HL-60/S4 treated with phorbol 12-myristate 13-acetate at 8.2 ng/mL for 4 days and 3 days (cell line): ENCODE data around the gene LNP1.
"Not testable (repeated sequence)": the region's sequence is repeated elsewhere in the genome, so short reads cannot be mapped to it uniquely, and the experiment has no call there.

Experiments
- in situ Hi-C: fragments of 300-500 bp; cut with MboI; formaldehyde crosslinking; loops from 2 replicates; pipeline ENCODE4 v1.15.0; 2022; ENCODE audit warnings: low sequenced_read_pairs

LNP1 gene

GRCh38 chr3:100429187-100429716 is 27.9 kb downstream of the LNP1 start:
- in situ Hi-C loops: no loop called here

- in situ Hi-C loops: no loop called here
Observed at GRCh38 chr3:100436951-100437350, 35.6 kb downstream of the LNP1 start.

- in situ Hi-C loops: no loop called here
Observed at GRCh38 chr3:100437721-100438622, 36.6 kb downstream of the LNP1 start.

- in situ Hi-C loops: no loop called here
Observed at GRCh38 chr3:100438623-100438974, 37.3 kb downstream of the LNP1 start.

- in situ Hi-C loops: no loop called here
Observed at GRCh38 chr3:100440895-100441294, 39.6 kb downstream of the LNP1 start.

- in situ Hi-C loops: no loop called here
Observed at GRCh38 chr3:100443690-100444089, 42.4 kb downstream of the LNP1 start.

- in situ Hi-C loops: not testable (repeated sequence)
Observed at GRCh38 chr3:100447067-100447466, 45.7 kb downstream of the LNP1 start.

GRCh38 chr3:100448079-100448478 is 46.7 kb downstream of the LNP1 start:
- in situ Hi-C loops: no loop called here

- in situ Hi-C loops: no loop called here
Observed at GRCh38 chr3:100449214-100449613, 47.9 kb downstream of the LNP1 start.

- in situ Hi-C loops: no loop called here
Observed at GRCh38 chr3:100454677-100455076, 53.3 kb downstream of the LNP1 start.

- in situ Hi-C loops: no loop called here
Observed at GRCh38 chr3:100455841-100456550, 54.7 kb downstream of the LNP1 start.

- in situ Hi-C loops: no loop called here
Observed at GRCh38 chr3:100456745-100457144, 55.4 kb downstream of the LNP1 start.

- in situ Hi-C loops: no loop called here
Observed at GRCh38 chr3:100457811-100458210, 56.5 kb downstream of the LNP1 start.

GRCh38 chr3:100458814-100459213 is 57.5 kb downstream of the LNP1 start:
- in situ Hi-C loops: no loop called here

GRCh38 chr3:100463002-100463401 is 61.7 kb downstream of the LNP1 start:
- in situ Hi-C loops: no loop called here

- in situ Hi-C loops: no loop called here
Observed at GRCh38 chr3:100463646-100464155, 62.4 kb downstream of the LNP1 start.

- in situ Hi-C loops: no loop called here
Observed at GRCh38 chr3:100465892-100466777, 64.8 kb downstream of the LNP1 start.

- in situ Hi-C loops: no loop called here
Observed at GRCh38 chr3:100467133-100467532, 65.8 kb downstream of the LNP1 start.

GRCh38 chr3:100468676-100469075 is 67.3 kb downstream of the LNP1 start:
- in situ Hi-C loops: no loop called here

- in situ Hi-C loops: no loop called here
Observed at GRCh38 chr3:100470951-100471350, 69.6 kb downstream of the LNP1 start.

GRCh38 chr3:100471444-100471843 is 70.1 kb downstream of the LNP1 start:
- in situ Hi-C loops: no loop called here
